Neuronal stem cell (in vitro differentiated cells): Measurements from ENCODE around the gene PTEN.

Experiments
- DNase-seq: peaks from one replicate; pipeline ENCODE4 v3.0.0-alpha.2; 2013; ENCODE audit warnings: low spot score
- H2AFZ ChIP-seq: one replicate; pipeline ENCODE4 v1.6.1; 2013; ENCODE audit warnings: mild to moderate bottlenecking, low read length, inconsistent platforms
- H2AK5ac ChIP-seq: 2 replicates; pipeline ENCODE4 v1.6.1; 2013; ENCODE audit warnings: low read depth, mild to moderate bottlenecking, inconsistent platforms, low read length, moderate library complexity, mixed read lengths
- H2BK120ac ChIP-seq: 2 replicates; pipeline ENCODE4 v1.6.1; 2013; ENCODE audit warnings: low read depth, mild to moderate bottlenecking, inconsistent platforms, low read length, moderate library complexity, mixed read lengths
- H2BK12ac ChIP-seq: one replicate; pipeline ENCODE4 v1.6.1; 2013; ENCODE audit warnings: low read length, inconsistent platforms
- H2BK15ac ChIP-seq: 2 replicates; pipeline ENCODE4 v1.6.1; 2013; ENCODE audit warnings: mild to moderate bottlenecking, low read length, inconsistent platforms, mixed read lengths
- H2BK5ac ChIP-seq: one replicate; pipeline ENCODE4 v1.6.1; 2013; ENCODE audit warnings: inconsistent platforms, mild to moderate bottlenecking, low read length, moderate library complexity
- H3K14ac ChIP-seq: one replicate; pipeline ENCODE4 v1.6.1; 2013; ENCODE audit warnings: low read length, inconsistent platforms
- H3K18ac ChIP-seq: 2 replicates; pipeline ENCODE4 v1.6.1; 2013; ENCODE audit warnings: low read length, inconsistent platforms
- H3K23ac ChIP-seq: 2 replicates; pipeline ENCODE4 v1.6.1; 2013; ENCODE audit warnings: low read depth, mild to moderate bottlenecking, mixed read lengths, low read length, inconsistent platforms; ENCODE audit not compliant: poor library complexity
- H3K27ac ChIP-seq: replicated peaks from 3 replicates; pipeline ENCODE4 v1.5.1; 2013; ENCODE audit warnings: low read length, inconsistent platforms
- H3K27me3 ChIP-seq, 3 experiments: 2 replicates each; pipeline ENCODE4 v1.6.1; 2013; ENCODE audit warnings: low read length in 3 of 3, mild to moderate bottlenecking in 2 of 3, inconsistent platforms in 1 of 3, low read depth in 1 of 3, mixed read lengths in 1 of 3, moderate library complexity in 1 of 3; ENCODE audit not compliant: control insufficient read depth in 3 of 3, insufficient read depth in 3 of 3
- H3K36me3 ChIP-seq, 2 donors: replicated peaks in 1 of 2; 2 replicates each; pipeline ENCODE4 v1.6.1; 2013; ENCODE audit warnings: low read length in 2 of 2; ENCODE audit not compliant: control insufficient read depth in 2 of 2, insufficient read depth in 2 of 2
- H3K4ac ChIP-seq: 2 replicates; pipeline ENCODE4 v1.6.1; 2013; ENCODE audit warnings: inconsistent platforms, mild to moderate bottlenecking, low read length, moderate library complexity
- H3K4me1 ChIP-seq, 2 donors: 1 replicate in 1 of 2; 2 replicates in 1 of 2; pipeline ENCODE4 v1.6.1; 2013; ENCODE audit warnings: low read length in 2 of 2, low read depth in 1 of 2; ENCODE audit not compliant: control insufficient read depth in 2 of 2, insufficient read depth in 1 of 2
- H3K4me2 ChIP-seq: one replicate; pipeline ENCODE4 v1.6.1; 2013; ENCODE audit warnings: mild to moderate bottlenecking, low read length, inconsistent platforms; ENCODE audit not compliant: insufficient read depth, poor library complexity, severe bottlenecking
- H3K4me3 ChIP-seq, 2 donors: 2 replicates each; pipeline ENCODE4 v1.5.1; 2013; ENCODE audit warnings: low read length in 2 of 2, mild to moderate bottlenecking in 2 of 2, inconsistent platforms in 1 of 2, moderate library complexity in 1 of 2
- H3K79me1 ChIP-seq: one replicate; pipeline ENCODE4 v1.6.1; 2013; ENCODE audit warnings: low read depth, mild to moderate bottlenecking, inconsistent platforms, low read length, moderate library complexity
- H3K9ac ChIP-seq: one replicate; pipeline ENCODE4 v1.6.1; 2013; ENCODE audit warnings: mild to moderate bottlenecking, low read depth, low read length, inconsistent platforms; ENCODE audit not compliant: poor library complexity
- H3K9me3 ChIP-seq, 2 donors: replicated peaks in 1 of 2; 2 replicates each; pipeline versions ENCODE3 to v1.6.1; 2013; ENCODE audit warnings: low read length in 2 of 2, mild to moderate bottlenecking in 2 of 2, inconsistent platforms in 1 of 2, low read depth in 1 of 2, mixed read lengths in 1 of 2, moderate library complexity in 1 of 2; ENCODE audit not compliant: control insufficient read depth in 2 of 2, insufficient read depth in 1 of 2
- H4K8ac ChIP-seq: one replicate; pipeline ENCODE4 v1.6.1; 2013; ENCODE audit warnings: low read depth, mild to moderate bottlenecking, inconsistent platforms, low read length, moderate library complexity
- H4K91ac ChIP-seq: one replicate; pipeline ENCODE4 v1.6.1; 2013; ENCODE audit warnings: low read length, low read depth, mild to moderate bottlenecking, inconsistent platforms; ENCODE audit not compliant: poor library complexity
- WGBS, 2 donors: extraction: QIAGEN DNeasy Blood & Tissue Kit; methylation state at CpG; one replicate each; pipeline ENCODE4 v1.1.7; 2013; ENCODE audit warnings: missing lambda C conversion rate in 2 of 2, mixed read lengths in 1 of 2; ENCODE audit not compliant: insufficient read length in 2 of 2, insufficient replicate concordance in 1 of 2; ENCODE audit errors: extremely low coverage in 2 of 2; 5-methylcytosine and 5-hydroxymethylcytosine counted together

PTEN gene

GRCh38 chr10:87915406-87915805, 52.0 kb downstream of the PTEN start:
- WGBS, 2 donors = no CpG with 5 or more reads among the region's 4 CpGs

GRCh38 chr10:87915989-87916388, 52.6 kb downstream of the PTEN start:
- WGBS, 2 donors = no CpG with 5 or more reads among the region's 1 CpG
- Histone ChIP-seq H3K4me2 (no peak overlapping the region), H4K8ac (no peak overlapping the region), H2BK120ac (no peak overlapping the region), H3K36me3 (peaks cover 0 to 25% of the 10 kb centered on the region in 2 donors), H3K27me3 (no peaks in the 10 kb centered on the region), H3K14ac (no peak overlapping the region), H2BK15ac (no peak overlapping the region), H2BK5ac (no peak overlapping the region), H3K4me3 (no peak overlapping the region), H3K79me1 (peaks cover 2% of the 10 kb centered on the region), H3K9me3 (peaks cover 0 to 30% of the 10 kb centered on the region in 2 donors), H3K27ac (no peak overlapping the region), H2BK12ac (no peak overlapping the region), H3K18ac (no peak overlapping the region), H2AFZ (no peak overlapping the region), H3K9ac (no peak overlapping the region), H3K23ac (no peak overlapping the region), H2AK5ac (no peak overlapping the region), H3K4me1 (peaks cover 4% of the 10 kb centered on the region in 2 donors), H3K4ac (no peak overlapping the region), H4K91ac (no peak overlapping the region)
- DNase-seq = no peak

More at GRCh38 chr10:87915406-87915805, 52.0 kb downstream of the PTEN start:
- no peak overlapping the region for H3K23ac ChIP-seq
- no peak overlapping the region for H3K14ac ChIP-seq
- peaks cover 0 to 31% of the 10 kb centered on the region in 2 donors for H3K9me3 ChIP-seq
- H3K4me1 ChIP-seq = peaks cover 4% of the 10 kb centered on the region in 2 donors
- peak overlapping the region; percentile 58 for H3K27ac ChIP-seq
- no peak overlapping the region for H3K4me3 ChIP-seq
- no peak overlapping the region for H2AK5ac ChIP-seq
- H2BK12ac ChIP-seq = no peak overlapping the region
- H3K27me3 ChIP-seq = no peaks in the 10 kb centered on the region
- peak; percentile 46 for DNase-seq
- H3K9ac ChIP-seq = no peak overlapping the region
- H3K4me2 ChIP-seq = no peak overlapping the region
- H4K91ac ChIP-seq = no peak overlapping the region
- H4K8ac ChIP-seq = no peak overlapping the region
- H3K36me3 ChIP-seq = peaks cover 0 to 25% of the 10 kb centered on the region in 2 donors
- no peak overlapping the region for H2BK120ac ChIP-seq
- H3K79me1 ChIP-seq = peaks cover 2% of the 10 kb centered on the region
- H2BK5ac ChIP-seq = no peak overlapping the region
- H3K4ac ChIP-seq = no peak overlapping the region
- no peak overlapping the region for H2AFZ ChIP-seq
- no peak overlapping the region for H3K18ac ChIP-seq
- no peak overlapping the region for H2BK15ac ChIP-seq

GRCh38 chr10:87916515-87916914, 53.1 kb downstream of the PTEN start:
- Histone ChIP-seq H4K8ac (no peak overlapping the region), H3K4me2 (no peak overlapping the region), H3K36me3 (peaks cover 0 to 25% of the 10 kb centered on the region in 2 donors), H3K79me1 (peaks cover 2% of the 10 kb centered on the region), H2BK15ac (no peak overlapping the region), H2BK12ac (no peak overlapping the region), H2AK5ac (no peak overlapping the region), H2AFZ (no peak overlapping the region), H3K14ac (no peak overlapping the region), H3K4me1 (peaks cover 4% of the 10 kb centered on the region in 2 donors), H3K4me3 (no peak overlapping the region), H3K18ac (no peak overlapping the region), H2BK120ac (no peak overlapping the region), H3K27ac (no peak overlapping the region), H3K9ac (no peak overlapping the region), H3K9me3 (peaks cover 0 to 26% of the 10 kb centered on the region in 2 donors), H3K23ac (no peak overlapping the region), H3K27me3 (no peaks in the 10 kb centered on the region), H2BK5ac (no peak overlapping the region), H4K91ac (no peak overlapping the region), H3K4ac (no peak overlapping the region)
- no CpG with 5 or more reads among the region's 3 CpGs for WGBS, 2 donors
- DNase-seq = no peak

- DNase-seq = no peak
- Histone ChIP-seq H3K36me3 (peaks cover 0 to 17% of the 10 kb centered on the region in 2 donors), H3K9ac (no peak overlapping the region), H3K27ac (no peak overlapping the region), H3K4me3 (no peak overlapping the region), H3K18ac (no peak overlapping the region), H2BK5ac (no peak overlapping the region), H2BK120ac (no peak overlapping the region), H3K79me1 (peaks cover 4% of the 10 kb centered on the region), H3K9me3 (peaks cover 0 to 9% of the 10 kb centered on the region in 2 donors), H4K91ac (no peak overlapping the region), H4K8ac (no peak overlapping the region), H2BK15ac (no peak overlapping the region), H3K4ac (no peak overlapping the region), H2BK12ac (no peak overlapping the region), H3K23ac (no peak overlapping the region), H3K27me3 (no peaks in the 10 kb centered on the region), H2AFZ (no peak overlapping the region), H3K14ac (no peak overlapping the region), H3K4me1 (peaks cover 4% of the 10 kb centered on the region in 2 donors), H3K4me2 (no peak overlapping the region), H2AK5ac (no peak overlapping the region)
- WGBS, 2 donors = no CpG with 5 or more reads among the region's 3 CpGs
Observed at GRCh38 chr10:87918254-87918859, 54.9 kb downstream of the PTEN start.
